ENCODE measurements around the gene CBY2.
A peak's percentile ranks its signal among the peaks of the same experiment; 100 is the strongest.

The CBY2 gene

GRCh38 chr13:45728759-45729158 lies 26.6 kb downstream of the CBY2 start:
- Histone ChIP-seq H4K20me1 (ENCODE audit: insufficient read depth, low read length) (no peaks in the 10 kb centered on the region), H2AFZ (ENCODE audit: low read length) (no peak overlapping the region), H3K4me3 (ENCODE audit: low read depth, low read length, poor library complexity, severe bottlenecking) (no peak overlapping the region), H3K79me2 (ENCODE audit: insufficient read depth, low read length) (no peaks in the 10 kb centered on the region), H3K4me2 (ENCODE audit: low read length) (no peak overlapping the region), H3F3A (ENCODE audit: insufficient read depth, low read length) (no peaks in the 10 kb centered on the region), H3K9me3 (ENCODE audit: low read length) (no peaks in the 10 kb centered on the region), H3K4me1 (ENCODE audit: insufficient read depth, low read length, severe bottlenecking) (no peaks in the 10 kb centered on the region), H3K27ac (ENCODE audit: low read depth, low read length, poor library complexity, severe bottlenecking) (no peak overlapping the region), H3K27me3 (ENCODE audit: insufficient read depth, low read length) (no peaks in the 10 kb centered on the region), H3K36me3 (ENCODE audit: insufficient read depth, low read length) (no peaks in the 10 kb centered on the region), H3K9me2 (ENCODE audit: low read depth, low read length) (no peaks in the 10 kb centered on the region), H3K9ac (ENCODE audit: low read length) (no peak overlapping the region)
- no peak for TF ChIP-seq EZH2 (IDR thresholded peaks at IDR 0.05; ENCODE audit: borderline replicate concordance, low read length)
- TF ChIP-seq, protein P1, sequence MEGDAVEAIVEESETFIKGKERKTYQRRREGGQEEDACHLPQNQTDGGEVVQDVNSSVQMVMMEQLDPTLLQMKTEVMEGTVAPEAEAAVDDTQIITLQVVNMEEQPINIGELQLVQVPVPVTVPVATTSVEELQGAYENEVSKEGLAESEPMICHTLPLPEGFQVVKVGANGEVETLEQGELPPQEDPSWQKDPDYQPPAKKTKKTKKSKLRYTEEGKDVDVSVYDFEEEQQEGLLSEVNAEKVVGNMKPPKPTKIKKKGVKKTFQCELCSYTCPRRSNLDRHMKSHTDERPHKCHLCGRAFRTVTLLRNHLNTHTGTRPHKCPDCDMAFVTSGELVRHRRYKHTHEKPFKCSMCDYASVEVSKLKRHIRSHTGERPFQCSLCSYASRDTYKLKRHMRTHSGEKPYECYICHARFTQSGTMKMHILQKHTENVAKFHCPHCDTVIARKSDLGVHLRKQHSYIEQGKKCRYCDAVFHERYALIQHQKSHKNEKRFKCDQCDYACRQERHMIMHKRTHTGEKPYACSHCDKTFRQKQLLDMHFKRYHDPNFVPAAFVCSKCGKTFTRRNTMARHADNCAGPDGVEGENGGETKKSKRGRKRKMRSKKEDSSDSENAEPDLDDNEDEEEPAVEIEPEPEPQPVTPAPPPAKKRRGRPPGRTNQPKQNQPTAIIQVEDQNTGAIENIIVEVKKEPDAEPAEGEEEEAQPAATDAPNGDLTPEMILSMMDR (IDR thresholded peaks at IDR 0.05; ENCODE audit: low read length): peak; percentile 60

- Histone ChIP-seq H3K27ac (ENCODE audit: low read depth, low read length, poor library complexity, severe bottlenecking) (no peak overlapping the region), H3K4me2 (ENCODE audit: low read length) (no peak overlapping the region), H3K4me3 (ENCODE audit: low read depth, low read length, poor library complexity, severe bottlenecking) (no peak overlapping the region), H4K20me1 (ENCODE audit: insufficient read depth, low read length) (no peaks in the 10 kb centered on the region), H3K4me1 (ENCODE audit: insufficient read depth, low read length, severe bottlenecking) (no peaks in the 10 kb centered on the region), H3K79me2 (ENCODE audit: insufficient read depth, low read length) (no peaks in the 10 kb centered on the region), H3K9me3 (ENCODE audit: low read length) (no peaks in the 10 kb centered on the region), H3K36me3 (ENCODE audit: insufficient read depth, low read length) (no peaks in the 10 kb centered on the region), H3K27me3 (ENCODE audit: insufficient read depth, low read length) (no peaks in the 10 kb centered on the region), H3K9ac (ENCODE audit: low read length) (no peak overlapping the region), H3F3A (ENCODE audit: insufficient read depth, low read length) (no peaks in the 10 kb centered on the region), H3K9me2 (ENCODE audit: low read depth, low read length) (no peaks in the 10 kb centered on the region), H2AFZ (ENCODE audit: low read length) (no peak overlapping the region)
- TF ChIP-seq, protein P1 (IDR thresholded peaks at IDR 0.05; ENCODE audit: low read length): no peak
- TF ChIP-seq EZH2 (IDR thresholded peaks at IDR 0.05; ENCODE audit: borderline replicate concordance, low read length): no peak
Measured at GRCh38 chr13:45731455-45731854, 29.3 kb downstream of the CBY2 start.

DNA sequence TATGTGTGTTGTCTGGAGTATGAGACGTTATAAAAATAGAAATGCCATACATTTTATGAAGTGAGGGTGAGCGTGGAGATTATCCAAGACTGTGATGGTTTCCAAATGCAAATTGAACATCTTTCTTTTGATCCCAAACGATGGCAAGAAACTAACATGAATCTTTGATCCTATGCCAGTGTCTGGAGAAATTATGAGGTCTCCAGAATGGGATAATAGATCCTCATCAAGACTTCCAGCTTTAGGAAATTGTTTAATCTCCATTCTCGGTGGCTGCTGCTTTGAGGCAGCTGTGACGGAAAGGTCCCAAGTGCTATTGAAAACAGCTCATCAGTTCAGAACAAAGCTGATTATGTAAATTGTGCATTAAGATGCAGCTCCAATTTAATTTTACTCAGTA lies 30.8 kb downstream of the CBY2 start:
- Histone ChIP-seq H3K4me2 (ENCODE audit: low read length) (no peak overlapping the region), H3K4me3 (ENCODE audit: low read depth, low read length, poor library complexity, severe bottlenecking) (no peak overlapping the region), H3K9me2 (ENCODE audit: low read depth, low read length) (no peaks in the 10 kb centered on the region), H2AFZ (ENCODE audit: low read length) (no peak overlapping the region), H3K79me2 (ENCODE audit: insufficient read depth, low read length) (no peaks in the 10 kb centered on the region), H3K4me1 (ENCODE audit: insufficient read depth, low read length, severe bottlenecking) (no peaks in the 10 kb centered on the region), H3K36me3 (ENCODE audit: insufficient read depth, low read length) (no peaks in the 10 kb centered on the region), H3F3A (ENCODE audit: insufficient read depth, low read length) (no peaks in the 10 kb centered on the region), H3K27ac (ENCODE audit: low read depth, low read length, poor library complexity, severe bottlenecking) (no peak overlapping the region), H4K20me1 (ENCODE audit: insufficient read depth, low read length) (no peaks in the 10 kb centered on the region), H3K27me3 (ENCODE audit: insufficient read depth, low read length) (no peaks in the 10 kb centered on the region), H3K9me3 (ENCODE audit: low read length) (no peaks in the 10 kb centered on the region), H3K9ac (ENCODE audit: low read length) (no peak overlapping the region)
- TF ChIP-seq, protein P1 (IDR thresholded peaks at IDR 0.05; ENCODE audit: low read length): no peak
- TF ChIP-seq EZH2 (IDR thresholded peaks at IDR 0.05; ENCODE audit: borderline replicate concordance, low read length): no peak
